ENCODE results near the gene SPNS3. TPM values are rescaled to one million over a fixed set of nuclear protein-coding genes. Genes with fewer than 3 reads are reported as not detected.

Gene SPNS3
- total RNA-seq, 1 experiment from 2014 or later: 0.37 TPM

GRCh38 chr17:4476511-4477070, 42.9 kb downstream of the SPNS3 start:
- TF ChIP-seq CBX3 (IDR thresholded peaks at IDR 0.05; ENCODE audit: low read depth) (no peak), SP1 (IDR thresholded peaks at IDR 0.05; ENCODE audit: low read depth) (no peak)
- TF ChIP-seq, protein P1, sequence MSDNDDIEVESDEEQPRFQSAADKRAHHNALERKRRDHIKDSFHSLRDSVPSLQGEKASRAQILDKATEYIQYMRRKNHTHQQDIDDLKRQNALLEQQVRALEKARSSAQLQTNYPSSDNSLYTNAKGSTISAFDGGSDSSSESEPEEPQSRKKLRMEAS (IDR thresholded peaks at IDR 0.05): no peak
- TF ChIP-seq, protein P2, sequence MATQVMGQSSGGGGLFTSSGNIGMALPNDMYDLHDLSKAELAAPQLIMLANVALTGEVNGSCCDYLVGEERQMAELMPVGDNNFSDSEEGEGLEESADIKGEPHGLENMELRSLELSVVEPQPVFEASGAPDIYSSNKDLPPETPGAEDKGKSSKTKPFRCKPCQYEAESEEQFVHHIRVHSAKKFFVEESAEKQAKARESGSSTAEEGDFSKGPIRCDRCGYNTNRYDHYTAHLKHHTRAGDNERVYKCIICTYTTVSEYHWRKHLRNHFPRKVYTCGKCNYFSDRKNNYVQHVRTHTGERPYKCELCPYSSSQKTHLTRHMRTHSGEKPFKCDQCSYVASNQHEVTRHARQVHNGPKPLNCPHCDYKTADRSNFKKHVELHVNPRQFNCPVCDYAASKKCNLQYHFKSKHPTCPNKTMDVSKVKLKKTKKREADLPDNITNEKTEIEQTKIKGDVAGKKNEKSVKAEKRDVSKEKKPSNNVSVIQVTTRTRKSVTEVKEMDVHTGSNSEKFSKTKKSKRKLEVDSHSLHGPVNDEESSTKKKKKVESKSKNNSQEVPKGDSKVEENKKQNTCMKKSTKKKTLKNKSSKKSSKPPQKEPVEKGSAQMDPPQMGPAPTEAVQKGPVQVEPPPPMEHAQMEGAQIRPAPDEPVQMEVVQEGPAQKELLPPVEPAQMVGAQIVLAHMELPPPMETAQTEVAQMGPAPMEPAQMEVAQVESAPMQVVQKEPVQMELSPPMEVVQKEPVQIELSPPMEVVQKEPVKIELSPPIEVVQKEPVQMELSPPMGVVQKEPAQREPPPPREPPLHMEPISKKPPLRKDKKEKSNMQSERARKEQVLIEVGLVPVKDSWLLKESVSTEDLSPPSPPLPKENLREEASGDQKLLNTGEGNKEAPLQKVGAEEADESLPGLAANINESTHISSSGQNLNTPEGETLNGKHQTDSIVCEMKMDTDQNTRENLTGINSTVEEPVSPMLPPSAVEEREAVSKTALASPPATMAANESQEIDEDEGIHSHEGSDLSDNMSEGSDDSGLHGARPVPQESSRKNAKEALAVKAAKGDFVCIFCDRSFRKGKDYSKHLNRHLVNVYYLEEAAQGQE (IDR thresholded peaks at IDR 0.05; ENCODE audit: low read depth): no peak
- Histone ChIP-seq H4K20me1 (ENCODE audit: insufficient read depth) (no peaks in the 10 kb centered on the region), H3K9ac (ENCODE audit: low read length) (peak overlapping the region; percentile 25), H3K79me2 (ENCODE audit: insufficient read depth, low read length) (no peaks in the 10 kb centered on the region), H3K4me1 (ENCODE audit: control insufficient read depth in 1 of 2, insufficient read depth in 2 of 2, low read length in 2 of 2) (peaks cover 20 to 36% of the 10 kb centered on the region in 2 experiments), H3K9me2 (ENCODE audit: insufficient read depth) (no peaks in the 10 kb centered on the region), H3K27me3 (ENCODE audit: insufficient read depth, low read length) (no peaks in the 10 kb centered on the region), H2AFZ (ENCODE audit: low read depth, low read length, poor library complexity, severe bottlenecking) (peak overlapping the region; percentile 16), H3K27ac (ENCODE audit: low read depth, low read length) (peak overlapping the region; percentile 50; the same call in 1 of the 2 replicates), H3K4me3 (replicated peaks in 1 of 2; ENCODE audit: low read depth in 1 of 2, low read length in 2 of 2) (no peak overlapping the region), H3K4me2 (ENCODE audit: low read length) (peak overlapping the region; percentile 56), H3K36me3 (ENCODE audit: control insufficient read depth in 1 of 2, insufficient read depth in 2 of 2, low read length in 2 of 2) (no peaks in the 10 kb centered on the region), H3K9me3 (ENCODE audit: control insufficient read depth in 1 of 2, insufficient read depth in 1 of 2, low read depth in 1 of 2, low read length in 2 of 2) (no peaks in the 10 kb centered on the region)
- intact Hi-C loops (cut with micrococcal nuclease): no loop called here
- peak; percentile 61 for ATAC-seq
- no TSS peak for BruUV-seq (replicated peaks)
- CTCF ChIA-PET: no interaction called here
- RAD21 ChIA-PET (ENCODE audit: low non-redundant PET in 1 of 2, low total read pairs in 2 of 2, uncharacterized antibody in 2 of 2, unreplicated experiment in 2 of 2): interaction anchor here in 1 of 2 experiments (0.7 kb wide), 1 partner anchor 64 kb away, joined by 3 read pairs; no protein-coding TSS in a partner anchor
- POLR2A ChIA-PET: no interaction called here
- no peak for DNase-seq (ENCODE audit: low read depth, low spot score)

Measured in HCT116 (cell line).